IPS-18a (cell line): ENCODE measurements around the gene DUSP22.
"Not testable (repeated sequence)": the region's sequence is repeated elsewhere in the genome, so short reads cannot be mapped to it uniquely, and the experiment has no call there.

Experiments
- H3K27ac ChIP-seq: one replicate; pipeline ENCODE4 v1.5.1; 2013; ENCODE audit warnings: low read length
- H3K27me3 ChIP-seq: one replicate; pipeline ENCODE4 v1.6.1; 2013; ENCODE audit warnings: mild to moderate bottlenecking, low read length; ENCODE audit not compliant: control insufficient read depth, insufficient read depth
- H3K36me3 ChIP-seq: one replicate; pipeline ENCODE4 v1.6.1; 2013; ENCODE audit warnings: low read depth, low read length; ENCODE audit not compliant: control insufficient read depth
- H3K4me1 ChIP-seq: one replicate; pipeline ENCODE4 v1.6.1; 2013; ENCODE audit warnings: low read depth, low read length; ENCODE audit not compliant: control insufficient read depth
- H3K4me3 ChIP-seq: one replicate; pipeline ENCODE4 v1.5.1; 2013; ENCODE audit warnings: low read length
- H3K9ac ChIP-seq: one replicate; pipeline ENCODE4 v1.6.1; 2013; ENCODE audit warnings: mild to moderate bottlenecking, low read length, moderate library complexity
- H3K9me3 ChIP-seq: one replicate; pipeline ENCODE4 v1.6.1; 2013; ENCODE audit warnings: low read depth, low read length; ENCODE audit not compliant: control insufficient read depth

The DUSP22 gene

DNA sequence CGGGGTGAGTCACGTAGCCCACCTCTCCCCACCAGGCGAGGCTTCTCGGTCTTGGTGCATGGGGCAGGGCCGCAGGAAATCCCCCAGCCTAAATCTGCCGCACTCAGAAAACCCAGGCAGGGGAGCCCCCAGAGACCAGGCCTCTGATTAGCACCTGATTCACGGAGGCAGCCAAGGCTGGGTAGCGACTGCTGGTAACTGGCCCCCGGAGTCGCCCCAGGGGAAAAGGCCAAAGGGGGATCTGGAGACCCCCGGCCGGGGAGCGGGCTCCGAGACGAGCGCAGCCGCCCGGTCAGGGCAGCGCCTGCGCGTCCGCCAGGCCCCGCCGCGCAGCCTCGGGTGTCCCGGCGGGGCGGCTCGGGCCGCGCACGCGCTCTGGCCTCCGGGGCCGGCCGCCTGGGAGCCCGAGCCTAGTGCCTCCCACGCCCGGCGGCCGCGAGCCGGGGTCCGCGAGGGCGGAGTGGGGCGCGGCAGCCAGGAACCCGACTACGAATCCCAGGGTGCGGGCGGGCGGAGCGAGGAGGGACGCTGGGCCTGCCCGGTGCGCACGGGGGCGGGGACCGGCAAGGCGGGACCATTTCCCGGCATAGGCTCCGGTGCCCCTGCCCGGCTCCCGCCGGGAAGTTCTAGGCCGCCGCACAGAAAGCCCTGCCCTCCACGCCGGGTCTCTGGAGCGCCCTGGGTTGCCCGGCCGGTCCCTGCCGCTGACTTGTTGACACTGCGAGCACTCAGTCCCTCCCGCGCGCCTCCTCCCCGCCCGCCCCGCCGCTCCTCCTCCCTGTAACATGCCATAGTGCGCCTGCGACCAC, at the start of gene DUSP22:
Gene DUSP22 (plus strand): TSS at position 791 of the 809 bp plus-strand sequence. CDS start 53 bp downstream, outside the sequence.
- Histone ChIP-seq H3K4me1 (peaks cover 6% of the 10 kb centered on the region), H3K36me3 (no peaks in the 10 kb centered on the region), H3K27ac (no peak within 1 kb of the TSS)

DNA sequence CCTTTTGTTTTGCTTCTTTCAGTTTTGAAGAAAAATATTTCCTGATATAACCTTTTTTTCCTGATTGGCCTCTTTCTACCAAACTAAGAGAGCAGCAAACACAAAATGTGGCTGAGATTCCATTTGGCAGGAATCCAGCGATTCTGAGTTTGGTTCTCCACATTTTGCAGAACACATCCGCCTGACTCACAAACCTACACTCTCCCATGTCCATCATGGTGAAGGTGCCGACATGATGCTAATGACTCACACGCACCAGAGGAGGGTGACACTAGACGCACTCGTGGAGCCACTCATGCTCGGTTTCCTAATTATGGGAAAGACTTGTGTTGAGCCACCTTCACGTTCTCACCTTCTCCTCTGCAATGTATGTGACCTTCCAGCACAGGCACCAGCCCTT, 45.9 kb upstream of the DUSP22 start:
- Histone ChIP-seq H3K36me3 (no peaks in the 10 kb centered on the region), H3K27me3 (no peaks in the 10 kb centered on the region), H3K9me3 (no peaks in the 10 kb centered on the region), H3K27ac (no peak overlapping the region), H3K4me1 (no peaks in the 10 kb centered on the region), H3K9ac (no peak overlapping the region), H3K4me3 (no peak overlapping the region)

More for the DNA sequence above, at the start of gene DUSP22:
- peak within 1 kb of the TSS; percentile 60 for H3K9ac ChIP-seq
- H3K9me3 ChIP-seq: no peaks in the 10 kb centered on the region
- H3K4me3 ChIP-seq: peak within 1 kb of the TSS; percentile 86
- peaks cover 12% of the 10 kb centered on the region for H3K27me3 ChIP-seq

- Histone ChIP-seq H3K9ac (no peak overlapping the region), H3K9me3 (no peaks in the 10 kb centered on the region), H3K27me3 (no peaks in the 10 kb centered on the region), H3K4me1 (no peaks in the 10 kb centered on the region), H3K36me3 (no peaks in the 10 kb centered on the region), H3K4me3 (no peak overlapping the region), H3K27ac (no peak overlapping the region)
These were observed 44.9 kb upstream of the DUSP22 start for GRCh38 chr6:247351-247750.

DNA sequence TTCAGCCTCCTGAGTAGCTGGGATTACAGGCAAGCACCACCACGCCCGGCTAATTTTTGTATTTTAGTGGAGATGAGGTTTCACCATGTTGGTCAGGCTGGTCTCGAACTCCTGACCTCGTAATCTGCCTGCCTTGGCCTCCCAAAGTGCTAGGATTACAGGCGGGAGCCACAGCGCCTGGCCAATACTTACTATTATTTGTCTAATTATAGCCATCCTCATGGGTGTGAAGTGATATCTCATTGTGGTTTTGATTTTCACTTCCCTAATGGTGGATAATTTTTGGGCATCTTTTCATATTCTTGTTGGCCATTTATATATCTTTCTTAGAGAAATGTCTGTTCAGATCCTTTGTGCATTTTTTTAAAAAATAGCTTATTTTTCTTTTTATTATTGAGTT, 44.2 kb upstream of the DUSP22 start:
- not testable (repeated sequence) for H3K4me3 ChIP-seq, H3K36me3 ChIP-seq, H3K9me3 ChIP-seq, H3K4me1 ChIP-seq, H3K9ac ChIP-seq, H3K27ac ChIP-seq, H3K27me3 ChIP-seq

DNA sequence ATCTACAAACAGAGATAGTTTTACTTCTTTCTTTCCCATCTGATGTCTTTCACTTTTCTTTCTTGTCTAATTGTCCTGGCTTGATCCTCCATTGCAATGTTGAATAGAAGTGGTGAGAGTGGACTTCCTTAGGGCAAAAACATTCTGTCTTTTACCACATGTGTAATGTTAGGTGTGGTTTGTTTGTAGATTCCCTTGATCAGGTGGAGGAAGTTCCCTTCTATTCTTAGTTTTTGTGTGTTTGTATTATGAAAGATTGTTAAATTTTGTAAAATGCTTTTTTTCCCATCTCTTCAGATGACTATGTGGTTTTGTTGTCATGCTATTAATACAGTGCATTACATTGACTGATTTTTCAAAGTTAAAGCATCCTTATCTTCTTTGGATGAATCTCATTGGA, 41.6 kb upstream of the DUSP22 start:
- no peak overlapping the region for H3K4me3 ChIP-seq
- no peaks in the 10 kb centered on the region for H3K4me1 ChIP-seq
- H3K9ac ChIP-seq: no peak overlapping the region
- H3K9me3 ChIP-seq: no peaks in the 10 kb centered on the region
- no peaks in the 10 kb centered on the region for H3K27me3 ChIP-seq
- H3K36me3 ChIP-seq: no peaks in the 10 kb centered on the region
- no peak overlapping the region for H3K27ac ChIP-seq

DNA sequence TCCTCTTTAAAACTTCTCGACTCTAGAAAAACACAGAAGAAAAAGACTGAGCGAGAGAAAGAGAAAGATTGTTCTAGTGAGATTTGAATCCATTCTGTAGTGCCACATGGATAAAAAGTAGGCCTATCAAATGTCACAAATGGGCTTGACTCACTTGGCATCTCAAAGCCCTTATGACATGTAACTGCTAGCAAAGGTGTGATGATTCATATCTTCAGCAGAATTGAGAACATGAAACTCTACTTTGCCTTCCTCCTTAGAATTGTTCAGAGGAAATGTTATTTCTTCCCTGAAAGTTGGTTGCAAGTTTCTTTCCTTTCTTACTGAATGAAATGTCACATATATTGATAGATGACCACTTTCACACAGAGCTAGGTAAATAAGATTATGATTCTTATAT, 40.4 kb upstream of the DUSP22 start:
- Histone ChIP-seq H3K9ac (no peak overlapping the region), H3K27ac (no peak overlapping the region)

DNA sequence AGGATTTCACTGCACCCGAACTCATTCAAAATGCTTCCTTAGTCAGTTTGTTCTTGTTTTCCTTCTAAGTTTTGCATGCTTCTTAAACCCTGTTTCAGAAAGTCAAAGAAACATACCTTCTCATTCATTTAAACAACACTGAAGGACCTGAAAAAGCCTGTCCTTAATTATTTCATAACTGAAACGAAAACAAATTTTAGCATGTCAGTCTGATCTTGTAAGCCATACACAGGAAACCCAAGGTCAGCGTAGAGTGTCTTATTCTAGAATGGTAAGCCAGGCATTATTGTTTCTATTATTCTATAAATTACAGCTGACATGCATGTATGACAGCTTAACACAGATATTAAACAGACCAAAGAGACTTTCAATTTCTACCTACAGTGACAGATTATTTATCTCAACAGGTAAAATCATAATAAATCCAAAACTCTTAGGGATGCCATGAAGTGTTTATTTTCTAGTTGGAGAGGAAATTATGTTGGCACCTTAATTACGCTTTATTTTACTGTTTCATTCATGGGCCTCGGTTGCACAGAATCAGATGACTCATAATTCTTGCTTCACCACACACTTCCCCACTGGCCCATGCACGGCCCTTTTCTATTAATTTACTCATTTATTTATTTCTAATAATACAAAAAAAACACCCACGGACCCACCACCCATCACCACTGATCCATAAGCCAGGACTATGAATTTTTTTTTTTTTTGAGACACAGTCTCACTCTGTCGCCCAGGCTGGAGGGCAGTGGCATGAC, 39.3 kb upstream of the DUSP22 start:
- Histone ChIP-seq H3K27me3 (no peaks in the 10 kb centered on the region), H3K4me3 (no peak overlapping the region), H3K9me3 (no peaks in the 10 kb centered on the region), H3K36me3 (no peaks in the 10 kb centered on the region), H3K27ac (no peak overlapping the region), H3K4me1 (no peaks in the 10 kb centered on the region), H3K9ac (no peak overlapping the region)

More for the DNA sequence above, 40.4 kb upstream of the DUSP22 start:
- Histone ChIP-seq H3K36me3 (no peaks in the 10 kb centered on the region), H3K4me3 (no peak overlapping the region), H3K27me3 (no peaks in the 10 kb centered on the region), H3K9me3 (no peaks in the 10 kb centered on the region), H3K4me1 (no peaks in the 10 kb centered on the region)

GRCh38 chr6:254016-254415, 38.3 kb upstream of the DUSP22 start:
- Histone ChIP-seq H3K9me3 (no peaks in the 10 kb centered on the region), H3K36me3 (no peaks in the 10 kb centered on the region), H3K27me3 (no peaks in the 10 kb centered on the region), H3K9ac (no peak overlapping the region), H3K4me1 (no peaks in the 10 kb centered on the region), H3K4me3 (no peak overlapping the region), H3K27ac (no peak overlapping the region)

- H3K9ac ChIP-seq: no peak overlapping the region
- H3K4me3 ChIP-seq: no peak overlapping the region
- no peaks in the 10 kb centered on the region for H3K4me1 ChIP-seq
- H3K27ac ChIP-seq: no peak overlapping the region
- no peaks in the 10 kb centered on the region for H3K36me3 ChIP-seq
- H3K9me3 ChIP-seq: no peaks in the 10 kb centered on the region
- H3K27me3 ChIP-seq: no peaks in the 10 kb centered on the region
These were observed 37.1 kb upstream of the DUSP22 start for GRCh38 chr6:255041-255750.

DNA sequence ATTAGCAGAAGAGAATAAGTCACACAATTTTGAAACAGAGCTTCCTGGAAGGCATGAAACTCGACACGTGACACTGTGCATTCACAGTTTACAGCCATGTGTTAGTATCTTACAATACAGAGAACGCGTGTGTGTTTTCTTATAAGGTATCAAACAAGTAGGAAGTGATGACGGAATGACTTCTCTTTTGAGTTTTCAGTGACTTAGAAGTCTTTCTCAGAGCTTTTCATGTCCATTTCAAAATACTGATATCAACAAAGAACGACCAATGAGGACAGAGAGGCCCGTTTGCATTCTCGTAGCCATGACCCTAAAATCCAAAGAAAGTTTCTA, 36.6 kb upstream of the DUSP22 start:
- H3K4me3 ChIP-seq: no peak overlapping the region
- no peaks in the 10 kb centered on the region for H3K36me3 ChIP-seq
- H3K9ac ChIP-seq: no peak overlapping the region
- no peaks in the 10 kb centered on the region for H3K4me1 ChIP-seq
- no peaks in the 10 kb centered on the region for H3K27me3 ChIP-seq
- H3K9me3 ChIP-seq: no peaks in the 10 kb centered on the region
- H3K27ac ChIP-seq: no peak overlapping the region

DNA sequence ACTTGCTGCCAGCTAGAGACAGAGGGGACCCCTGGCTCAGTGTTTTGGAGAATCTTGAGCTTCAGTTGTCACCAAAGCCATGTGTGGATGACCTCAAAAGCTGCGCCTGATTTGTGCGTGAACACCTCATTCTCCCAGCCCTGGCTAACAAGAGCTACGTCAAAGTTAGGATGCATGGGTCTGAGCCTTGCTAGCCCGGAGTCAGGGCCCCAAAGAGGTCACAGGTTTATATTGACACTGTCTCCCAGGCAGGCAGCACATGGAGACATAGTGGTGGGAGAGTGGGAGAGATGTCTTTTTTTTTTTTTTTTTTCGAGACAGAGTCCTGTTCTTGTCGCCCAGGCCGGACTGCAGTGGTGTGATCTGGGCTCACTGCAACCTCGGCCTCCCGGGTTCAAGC, 36.1 kb upstream of the DUSP22 start:
- Histone ChIP-seq H3K27me3 (no peaks in the 10 kb centered on the region), H3K36me3 (no peaks in the 10 kb centered on the region), H3K9me3 (no peaks in the 10 kb centered on the region), H3K4me3 (no peak overlapping the region), H3K4me1 (no peaks in the 10 kb centered on the region), H3K27ac (no peak overlapping the region), H3K9ac (no peak overlapping the region)
